Erythroblast (primary cell): ENCODE results near the gene AREL1.

Experiments
- DNase-seq, 2 experiments: peaks; one replicate each; lab custom pipeline; 2025; lab: John Stamatoyannopoulos, UW
- GATA1 ChIP-seq: IDR thresholded peaks from 2 replicates; pipeline ENCODE4 v1.6.1; 2011; ENCODE audit warnings: low read depth, mild to moderate bottlenecking, control low read depth, low read length, moderate library complexity
- POLR2A ChIP-seq: IDR thresholded peaks from 2 replicates; pipeline ENCODE4 v1.6.1; 2011; ENCODE audit warnings: mild to moderate bottlenecking, low read length

AREL1 gene

DNA sequence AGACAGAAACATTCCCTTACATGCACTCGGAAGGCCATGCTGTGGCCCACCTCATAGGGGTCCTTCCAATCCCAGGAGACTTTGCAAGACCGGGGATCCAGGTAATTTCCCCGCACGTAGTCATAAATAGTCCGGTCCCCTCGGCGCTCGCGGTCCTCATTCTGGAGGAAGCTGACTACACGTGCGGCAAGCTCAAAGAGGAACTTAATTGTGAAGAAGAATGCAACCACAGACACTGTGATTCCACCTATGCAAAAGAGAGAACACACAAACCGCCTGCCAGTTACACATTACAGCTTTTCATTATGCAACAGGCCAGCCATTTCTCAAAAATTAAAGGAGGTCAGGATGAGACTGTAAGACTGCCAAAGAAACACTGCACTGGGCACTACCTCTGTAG, 28.4 kb downstream of the AREL1 start:
- TF ChIP-seq GATA1 (no peak), POLR2A (no peak)
- no peak for DNase-seq

GRCh38 chr14:74683406-74683805, 29.5 kb downstream of the AREL1 start:
- no peak for DNase-seq
- TF ChIP-seq POLR2A (no peak), GATA1 (no peak)

DNA sequence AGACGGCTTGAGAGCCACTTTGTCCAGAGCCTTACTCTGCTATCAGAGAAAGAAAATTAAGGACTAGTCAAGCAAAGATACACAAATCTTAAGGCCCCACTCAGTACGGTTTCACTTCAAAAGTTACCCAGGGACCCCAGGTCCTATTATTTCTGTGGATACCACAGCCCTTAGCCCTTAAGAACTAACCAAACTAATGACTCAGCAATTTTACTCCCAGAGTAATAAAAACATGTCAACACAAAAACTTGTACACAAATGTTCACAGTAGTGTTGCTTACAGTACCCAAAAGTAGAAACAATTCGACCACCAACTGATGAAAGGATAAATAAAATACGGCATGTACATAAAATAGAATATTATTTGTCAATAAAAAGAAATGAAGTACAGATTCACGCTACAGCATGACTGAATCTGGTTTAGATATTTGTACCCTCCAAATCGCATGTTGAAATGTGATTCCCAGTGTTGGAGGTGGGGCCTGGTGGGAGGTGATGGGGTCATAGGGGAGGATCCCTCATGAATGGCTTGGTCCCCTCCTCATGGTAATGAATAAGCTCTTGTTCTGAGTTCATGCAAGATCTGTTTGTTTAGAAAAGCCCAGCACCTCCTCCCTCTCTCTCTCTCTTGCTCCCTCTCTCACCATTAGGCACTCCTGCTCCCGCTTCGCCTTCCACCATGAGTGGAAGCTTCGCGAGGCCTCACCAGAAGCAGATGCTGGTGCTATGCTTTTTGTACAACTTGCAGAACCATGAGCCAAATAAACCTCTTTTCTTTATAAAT, 30.5 kb downstream of the AREL1 start:
- no peak for TF ChIP-seq POLR2A
- TF ChIP-seq GATA1: no peak
- no peak for DNase-seq

DNA sequence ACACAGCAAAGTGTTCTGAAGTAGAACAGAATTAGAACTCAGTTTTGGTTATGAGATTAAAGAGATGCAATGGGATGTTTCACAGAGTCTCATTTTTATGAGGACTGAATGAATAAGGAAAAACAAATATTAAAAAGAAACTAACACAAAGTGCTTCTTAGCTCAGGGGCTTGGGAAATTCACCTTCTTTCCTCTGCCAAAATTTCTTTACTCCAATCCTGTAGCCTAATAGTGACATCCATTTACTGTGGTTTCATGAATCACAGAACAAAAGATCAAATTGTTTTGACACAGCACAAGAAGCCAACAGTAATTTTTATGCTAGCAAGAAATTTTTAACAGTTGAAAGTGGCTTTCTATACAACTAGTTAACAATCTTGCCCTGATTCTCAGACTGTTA, 37.7 kb downstream of the AREL1 start:
- TF ChIP-seq POLR2A (no peak), GATA1 (no peak)
- no peak for DNase-seq

DNA sequence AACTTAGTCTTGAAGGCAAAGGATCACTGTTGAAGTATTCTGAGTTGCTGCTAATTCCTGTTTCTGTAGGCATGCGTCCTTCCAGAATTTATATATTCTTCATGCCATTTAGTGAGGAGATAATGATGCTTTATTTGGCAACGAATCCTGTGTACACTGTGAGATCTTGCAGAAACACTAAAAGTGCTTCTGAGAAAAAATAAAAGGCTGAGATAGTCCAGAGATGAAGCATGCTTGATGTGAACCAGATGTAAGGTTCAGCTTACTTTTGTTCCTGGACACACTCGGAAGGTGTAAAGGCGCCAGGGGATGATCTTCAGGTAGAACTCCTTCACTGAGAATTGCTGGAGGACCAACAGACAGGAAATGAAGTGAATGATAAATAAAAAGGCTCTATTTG, 39.1 kb downstream of the AREL1 start:
- DNase-seq: no peak
- TF ChIP-seq POLR2A (no peak), GATA1 (no peak)

DNA sequence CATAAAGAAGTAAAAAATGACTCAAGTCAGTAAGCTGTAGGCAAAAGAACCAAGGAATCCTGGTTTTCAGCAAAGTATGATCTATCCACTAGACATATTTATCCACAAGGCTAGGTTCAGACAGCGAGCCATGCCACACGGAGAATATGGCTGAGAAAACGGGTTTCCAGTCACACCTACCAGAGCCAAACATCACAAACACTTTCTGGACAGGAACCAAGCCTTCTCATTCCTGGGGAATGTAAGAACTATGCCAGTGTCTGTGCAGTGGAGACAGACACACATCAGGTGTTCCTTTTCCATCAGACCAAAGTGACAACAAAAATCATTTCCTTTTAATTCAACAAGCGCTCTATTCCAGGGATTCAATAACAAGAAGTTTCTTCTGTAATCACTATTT, 41.1 kb downstream of the AREL1 start:
- no peak for DNase-seq
- no peak for TF ChIP-seq POLR2A
- TF ChIP-seq GATA1: no peak

DNA sequence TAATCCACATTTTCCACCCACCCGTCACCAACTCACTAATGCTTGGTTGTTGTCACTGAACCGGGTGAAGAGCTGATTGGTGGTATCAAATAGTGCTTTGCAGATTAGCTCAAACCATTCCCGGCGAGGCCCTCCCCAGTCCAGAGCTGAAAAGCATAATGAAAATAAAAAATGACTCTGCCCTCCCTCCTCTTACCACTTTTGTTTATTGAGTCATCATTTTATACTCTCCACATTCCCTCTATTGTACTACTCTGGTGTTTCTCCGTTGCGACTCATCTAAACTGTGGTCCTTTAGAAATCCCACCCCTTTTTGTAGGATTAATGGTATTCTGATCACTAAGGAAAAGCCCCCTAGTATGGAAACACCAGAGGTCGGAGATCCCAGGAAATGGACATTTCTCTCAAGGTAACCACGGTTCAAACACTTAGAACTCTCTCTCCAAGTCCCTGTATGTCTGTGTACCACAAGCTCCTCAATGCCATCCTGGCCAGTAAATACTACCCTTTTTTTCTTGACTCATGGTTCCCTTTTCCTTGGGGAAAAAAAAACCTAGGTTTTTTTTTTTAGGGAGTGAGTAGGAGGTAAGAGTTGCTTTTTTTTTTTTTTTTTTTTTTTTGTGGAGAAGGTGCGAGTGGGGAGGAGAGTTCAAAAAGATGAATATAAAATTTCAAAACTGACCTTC, 42.0 kb downstream of the AREL1 start:
- TF ChIP-seq GATA1 (no peak), POLR2A (no peak)

GRCh38 chr14:74669846-74670245, 43.0 kb downstream of the AREL1 start:
- DNase-seq: no peak
- TF ChIP-seq GATA1 (no peak), POLR2A (no peak)

More for the DNA sequence above, 42.0 kb downstream of the AREL1 start:
- DNase-seq: no peak

GRCh38 chr14:74669256-74669655, 43.6 kb downstream of the AREL1 start:
- TF ChIP-seq GATA1 (no peak), POLR2A (no peak)
- no peak for DNase-seq

DNA sequence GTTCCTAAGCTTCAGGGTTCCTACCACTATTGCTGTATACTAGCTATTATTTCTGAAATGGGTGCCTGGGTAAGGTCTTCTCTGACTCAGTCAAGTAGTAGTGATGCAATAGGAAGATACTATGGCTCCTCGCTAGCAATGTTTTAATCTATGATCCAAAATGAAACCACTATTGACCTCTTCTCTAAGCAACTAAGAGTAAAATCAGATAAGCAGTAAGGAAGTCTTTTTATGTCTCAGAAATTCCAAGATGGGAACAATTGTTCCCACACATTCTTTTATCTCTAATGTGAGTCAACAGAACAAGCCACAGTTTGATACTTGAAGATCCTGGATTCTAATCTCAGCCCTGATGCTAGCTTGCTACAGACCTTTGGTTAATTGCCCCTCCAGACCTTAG, 45.1 kb downstream of the AREL1 start:
- TF ChIP-seq POLR2A: no peak
- TF ChIP-seq GATA1: no peak
- peak in 1 of 2 experiments; percentile 14 for DNase-seq

DNA sequence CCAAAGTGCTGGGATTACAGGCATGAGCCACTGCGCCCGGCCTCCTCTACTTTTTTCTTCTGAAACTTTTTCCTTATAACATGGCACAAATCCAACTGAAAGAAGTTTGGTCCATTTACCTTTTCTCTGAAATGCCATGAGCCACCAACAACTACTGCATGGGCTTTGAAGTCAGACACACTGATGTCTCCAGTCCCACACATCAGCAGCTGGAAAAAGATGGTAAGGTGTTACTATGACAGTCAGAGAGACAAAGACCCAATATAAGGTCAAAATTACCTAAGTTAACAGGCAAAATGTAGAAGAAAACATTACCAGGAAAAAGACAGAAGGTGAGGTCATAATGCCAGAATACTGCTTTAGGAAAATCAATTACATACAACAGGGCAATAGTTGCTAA, 48.2 kb downstream of the AREL1 start:
- TF ChIP-seq POLR2A (no peak), GATA1 (no peak)
- no peak for DNase-seq

DNA sequence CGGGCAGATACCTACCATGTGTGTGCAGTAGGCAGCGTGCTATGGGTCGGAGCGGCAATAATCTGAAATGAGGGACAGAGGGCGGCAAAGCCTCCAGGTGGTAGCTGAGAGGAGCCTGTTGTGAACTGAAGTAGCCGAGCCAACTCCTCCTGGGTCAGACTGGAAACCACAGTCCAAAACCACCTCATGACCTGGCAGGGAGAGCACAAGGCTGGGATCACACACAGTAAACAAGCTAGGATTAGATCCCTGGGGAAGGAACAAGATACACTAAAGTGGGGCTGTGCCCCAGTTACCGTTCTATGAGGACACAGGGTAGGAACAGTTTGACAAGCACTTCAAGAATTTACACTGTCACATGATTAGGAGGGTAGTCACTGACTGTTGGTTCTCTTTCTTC, 49.0 kb downstream of the AREL1 start:
- DNase-seq: no peak
- TF ChIP-seq GATA1 (no peak), POLR2A (no peak)

- no peak for DNase-seq
- TF ChIP-seq GATA1 (no peak), POLR2A (no peak)
Measured at GRCh38 chr14:74661726-74662450, 51.0 kb downstream of the AREL1 start.

GRCh38 chr14:74660863-74661262, 52.0 kb downstream of the AREL1 start:
- TF ChIP-seq POLR2A: no peak
- TF ChIP-seq GATA1: no peak
- DNase-seq: no peak
